RWPE2 (cell line): ENCODE measurements around the gene DST.

Source experiments
- ATAC-seq: fragments of 200-7000 bp; cut with Tn5 transposase; 3 replicates; pipeline ENCODE4 v1.9.1; 2021; ENCODE audit warnings: low read depth
- DNase-seq: peaks from one replicate; pipeline ENCODE4 v3.0.0-alpha.2; 2020; ENCODE audit warnings: low spot score
- H3K27ac ChIP-seq: fragments of 450-650 bp; 2 replicates; pipeline ENCODE4 v1.5.1; 2017; ENCODE audit warnings: mild to moderate bottlenecking; ENCODE audit not compliant: poor library complexity, severe bottlenecking
- H3K27me3 ChIP-seq: fragments of 250-450 bp; sonication (Bioruptor Pico); 2 replicates; pipeline ENCODE4 v1.5.1; 2021; ENCODE audit warnings: mild to moderate bottlenecking, moderate library complexity; ENCODE audit not compliant: insufficient read depth, poor library complexity, severe bottlenecking
- H3K36me3 ChIP-seq: fragments of 250-450 bp; sonication (Bioruptor Pico); 2 replicates; pipeline ENCODE4 v1.5.1; 2020; ENCODE audit warnings: low read depth, mild to moderate bottlenecking, moderate library complexity
- H3K4me1 ChIP-seq: fragments of 250-450 bp; sonication (Bioruptor Pico); 2 replicates; pipeline ENCODE4 v1.5.1; 2021; ENCODE audit warnings: mild to moderate bottlenecking, moderate library complexity; ENCODE audit not compliant: insufficient read depth, poor library complexity, severe bottlenecking
- H3K4me3 ChIP-seq: fragments of 250-450 bp; sonication (Bioruptor Pico); 2 replicates; pipeline ENCODE4 v1.5.1; 2021; ENCODE audit warnings: mild to moderate bottlenecking, moderate library complexity; ENCODE audit not compliant: severe bottlenecking
- H3K9me3 ChIP-seq: fragments of 250-450 bp; sonication (Bioruptor Pico); 2 replicates; pipeline ENCODE4 v1.5.1; 2021; ENCODE audit warnings: mild to moderate bottlenecking, moderate library complexity; ENCODE audit not compliant: severe bottlenecking
- TF ChIP-seq, protein P1 (sequence below): fragments of 450-650 bp; IDR thresholded peaks from one replicate; pipeline ENCODE4 v1.5.1; 2017; ENCODE audit warnings: mild to moderate bottlenecking, moderate library complexity; ENCODE audit not compliant: poor library complexity, severe bottlenecking

Gene DST

DNA sequence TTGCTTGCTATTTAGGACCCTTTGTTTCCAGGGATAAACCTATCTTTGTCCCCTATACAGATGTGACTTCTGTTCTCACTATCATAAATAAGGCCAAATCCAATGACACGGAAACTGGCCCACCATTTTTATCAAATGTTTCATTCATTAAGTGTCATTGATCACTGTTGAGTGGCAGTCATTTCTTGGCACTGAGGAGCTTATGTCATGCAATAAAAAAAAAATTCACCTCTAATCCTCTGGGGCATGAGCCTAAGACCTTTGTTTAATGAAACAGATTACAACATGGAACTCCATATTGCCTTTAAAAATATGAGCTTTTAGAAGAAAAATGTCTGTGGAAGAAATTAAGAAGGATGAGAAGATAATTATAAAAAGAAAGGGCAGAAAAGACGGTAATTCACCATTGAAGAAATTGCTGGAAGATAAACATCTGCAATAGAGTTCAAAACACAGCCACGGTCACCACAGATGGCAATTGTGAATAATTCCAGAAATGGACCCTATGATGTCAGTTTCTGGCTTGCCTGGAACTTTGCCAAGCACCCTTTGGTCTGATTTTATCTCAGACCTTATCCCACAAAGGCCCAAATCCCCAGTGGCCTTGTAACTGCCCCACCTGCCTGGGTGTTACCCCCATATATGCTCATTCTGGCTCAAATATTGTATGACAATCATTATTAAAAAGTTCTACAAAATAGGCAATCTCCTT lies 91.1 kb downstream of the DST start:
- no peak for ATAC-seq
- TF ChIP-seq, protein P1, sequence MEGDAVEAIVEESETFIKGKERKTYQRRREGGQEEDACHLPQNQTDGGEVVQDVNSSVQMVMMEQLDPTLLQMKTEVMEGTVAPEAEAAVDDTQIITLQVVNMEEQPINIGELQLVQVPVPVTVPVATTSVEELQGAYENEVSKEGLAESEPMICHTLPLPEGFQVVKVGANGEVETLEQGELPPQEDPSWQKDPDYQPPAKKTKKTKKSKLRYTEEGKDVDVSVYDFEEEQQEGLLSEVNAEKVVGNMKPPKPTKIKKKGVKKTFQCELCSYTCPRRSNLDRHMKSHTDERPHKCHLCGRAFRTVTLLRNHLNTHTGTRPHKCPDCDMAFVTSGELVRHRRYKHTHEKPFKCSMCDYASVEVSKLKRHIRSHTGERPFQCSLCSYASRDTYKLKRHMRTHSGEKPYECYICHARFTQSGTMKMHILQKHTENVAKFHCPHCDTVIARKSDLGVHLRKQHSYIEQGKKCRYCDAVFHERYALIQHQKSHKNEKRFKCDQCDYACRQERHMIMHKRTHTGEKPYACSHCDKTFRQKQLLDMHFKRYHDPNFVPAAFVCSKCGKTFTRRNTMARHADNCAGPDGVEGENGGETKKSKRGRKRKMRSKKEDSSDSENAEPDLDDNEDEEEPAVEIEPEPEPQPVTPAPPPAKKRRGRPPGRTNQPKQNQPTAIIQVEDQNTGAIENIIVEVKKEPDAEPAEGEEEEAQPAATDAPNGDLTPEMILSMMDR: no peak
- Histone ChIP-seq H3K4me1 (no peaks in the 10 kb centered on the region), H3K27me3 (no peaks in the 10 kb centered on the region), H3K4me3 (no peak overlapping the region), H3K36me3 (peaks cover 52% of the 10 kb centered on the region), H3K27ac (no peak overlapping the region), H3K9me3 (no peaks in the 10 kb centered on the region)
- DNase-seq: no peak

DNA sequence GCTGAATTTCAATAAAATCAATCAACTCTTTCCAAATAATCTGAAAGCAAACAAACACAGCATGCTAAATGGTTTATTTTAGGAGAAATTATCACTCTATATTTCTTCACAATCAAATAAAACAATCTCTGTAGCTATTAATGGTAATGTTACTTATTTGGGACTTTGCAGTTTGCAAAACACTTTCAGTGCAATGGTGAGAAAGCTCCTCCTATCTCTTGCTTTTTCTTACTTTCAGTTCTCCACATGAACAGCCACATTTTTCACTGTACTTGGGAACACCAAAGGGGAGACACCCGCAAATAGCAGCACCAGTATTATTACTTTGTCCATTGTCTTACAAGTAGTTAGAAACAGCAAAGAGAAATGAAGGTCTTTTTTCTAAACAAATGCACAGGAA lies 92.4 kb downstream of the DST start:
- TF ChIP-seq, protein P1: no peak
- DNase-seq: no peak
- H3K9me3 ChIP-seq: no peaks in the 10 kb centered on the region
- H3K4me3 ChIP-seq: no peak overlapping the region
- no peak for ATAC-seq
- no peak overlapping the region for H3K27ac ChIP-seq
- no peaks in the 10 kb centered on the region for H3K4me1 ChIP-seq
- H3K27me3 ChIP-seq: no peaks in the 10 kb centered on the region
- H3K36me3 ChIP-seq: peaks cover 46% of the 10 kb centered on the region

DNA sequence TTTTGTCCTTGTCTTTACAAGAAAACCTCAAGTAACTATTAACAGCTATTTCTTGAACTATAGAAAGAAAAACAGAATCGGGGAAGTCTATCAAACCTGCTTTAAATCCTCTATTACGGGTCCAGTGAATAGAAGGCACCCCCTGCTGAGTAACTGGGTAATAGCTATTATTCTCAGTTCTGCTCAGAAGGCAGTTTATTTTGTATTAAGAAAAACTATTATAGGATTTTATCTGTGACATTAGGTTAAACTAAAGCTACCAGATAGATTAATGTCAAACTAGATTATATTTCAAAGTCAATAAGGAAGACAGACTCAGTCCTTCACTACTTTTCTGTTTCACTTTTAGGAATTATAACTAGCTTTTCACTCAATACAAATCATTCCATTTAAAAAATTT lies 93.7 kb downstream of the DST start:
- DNase-seq (no peak), ATAC-seq (no peak)
- H3K4me1 ChIP-seq: no peaks in the 10 kb centered on the region
- peaks cover 35% of the 10 kb centered on the region for H3K36me3 ChIP-seq
- no peaks in the 10 kb centered on the region for H3K27me3 ChIP-seq
- TF ChIP-seq, protein P1: peak; percentile 52
- H3K9me3 ChIP-seq: no peaks in the 10 kb centered on the region
- no peak overlapping the region for H3K4me3 ChIP-seq
- H3K27ac ChIP-seq: no peak overlapping the region

DNA sequence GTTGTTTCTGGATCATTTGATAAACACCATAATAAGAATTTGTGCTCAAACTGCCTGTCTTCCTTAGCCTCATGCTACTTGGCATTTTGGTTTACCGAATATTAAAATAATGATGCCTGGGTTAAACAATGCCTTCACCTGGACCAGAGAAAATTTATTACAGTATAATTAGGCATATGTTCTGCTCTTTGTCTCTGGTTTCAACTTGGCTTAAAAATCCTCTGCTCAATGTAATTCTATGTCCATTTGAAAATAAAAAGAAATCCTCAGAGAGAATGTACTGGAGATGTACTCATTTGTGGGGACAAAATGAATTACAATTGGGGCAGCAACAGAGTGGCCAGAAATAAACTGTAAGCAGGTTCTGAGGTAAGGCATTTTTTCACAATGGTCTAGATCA lies 95.0 kb downstream of the DST start:
- peaks cover 9% of the 10 kb centered on the region for H3K4me1 ChIP-seq
- peaks cover 30% of the 10 kb centered on the region for H3K36me3 ChIP-seq
- no peaks in the 10 kb centered on the region for H3K9me3 ChIP-seq
- H3K4me3 ChIP-seq: no peak overlapping the region
- TF ChIP-seq, protein P1: no peak
- H3K27ac ChIP-seq: no peak overlapping the region
- H3K27me3 ChIP-seq: no peaks in the 10 kb centered on the region
- no peak for DNase-seq
- ATAC-seq: no peak
